Kidney epithelial cell (primary cell): ENCODE data around the gene TMPRSS11A. TPM values are rescaled to one million over a fixed set of nuclear protein-coding genes. Genes with fewer than 3 reads are reported as not detected.

Source experiments
- DNase-seq: peaks from one replicate; pipeline ENCODE4 v3.0.0-alpha.2; 2010; ENCODE audit warnings: low read depth
- H3K27me3 ChIP-seq: 2 replicates; pipeline ENCODE4 v1.6.0; 2011; ENCODE audit warnings: low read length; ENCODE audit not compliant: control insufficient read depth, insufficient read depth
- H3K36me3 ChIP-seq: 2 replicates; pipeline ENCODE4 v1.5.1; 2011; ENCODE audit warnings: low read length; ENCODE audit not compliant: control insufficient read depth, insufficient read depth
- H3K4me3 ChIP-seq: 2 replicates; pipeline ENCODE4 v1.5.1; 2011; ENCODE audit warnings: low read depth, mild to moderate bottlenecking, control low read depth, low read length
- total RNA-seq: library from RNA; depleted of rRNA; stranded (reverse); fragments of >200 nt; gene quantifications from 2 replicates; pipeline ENCODE4 v1.2.3, GENCODE V29; 2015
- TF ChIP-seq, protein P1 (sequence below): IDR thresholded peaks from 2 replicates; pipeline ENCODE4 v1.5.1; 2011; ENCODE audit warnings: mild to moderate bottlenecking, moderate library complexity, low read length, control low read depth, inconsistent platforms; ENCODE audit not compliant: insufficient read depth, poor library complexity, severe bottlenecking

Gene TMPRSS11A
- total RNA-seq, 1 donor from 2014 or later = not detected

DNA sequence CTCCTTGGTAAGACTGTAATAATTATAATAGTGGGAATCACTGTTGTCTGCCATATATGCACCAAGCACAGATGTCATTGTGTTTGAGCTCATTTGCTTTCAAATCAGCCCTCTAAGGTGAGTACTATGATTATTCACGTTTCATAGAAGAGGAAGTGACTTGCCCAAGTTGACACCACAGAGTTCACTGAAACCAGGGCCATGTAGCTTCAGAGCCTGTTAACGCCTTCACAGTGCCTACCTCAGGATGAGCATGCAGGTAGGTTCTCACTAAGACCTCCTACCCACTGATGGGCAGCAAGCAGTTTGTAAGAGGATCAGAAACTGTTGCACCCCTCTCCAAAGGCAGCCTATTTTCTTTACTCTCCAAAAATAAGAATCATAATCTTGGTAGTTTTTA is 27.4 kb downstream of the TMPRSS11A start:
- H3K36me3 ChIP-seq = no peaks in the 10 kb centered on the region
- no peaks in the 10 kb centered on the region for H3K27me3 ChIP-seq
- no peak for DNase-seq
- no peak overlapping the region for H3K4me3 ChIP-seq
- TF ChIP-seq, protein P1, sequence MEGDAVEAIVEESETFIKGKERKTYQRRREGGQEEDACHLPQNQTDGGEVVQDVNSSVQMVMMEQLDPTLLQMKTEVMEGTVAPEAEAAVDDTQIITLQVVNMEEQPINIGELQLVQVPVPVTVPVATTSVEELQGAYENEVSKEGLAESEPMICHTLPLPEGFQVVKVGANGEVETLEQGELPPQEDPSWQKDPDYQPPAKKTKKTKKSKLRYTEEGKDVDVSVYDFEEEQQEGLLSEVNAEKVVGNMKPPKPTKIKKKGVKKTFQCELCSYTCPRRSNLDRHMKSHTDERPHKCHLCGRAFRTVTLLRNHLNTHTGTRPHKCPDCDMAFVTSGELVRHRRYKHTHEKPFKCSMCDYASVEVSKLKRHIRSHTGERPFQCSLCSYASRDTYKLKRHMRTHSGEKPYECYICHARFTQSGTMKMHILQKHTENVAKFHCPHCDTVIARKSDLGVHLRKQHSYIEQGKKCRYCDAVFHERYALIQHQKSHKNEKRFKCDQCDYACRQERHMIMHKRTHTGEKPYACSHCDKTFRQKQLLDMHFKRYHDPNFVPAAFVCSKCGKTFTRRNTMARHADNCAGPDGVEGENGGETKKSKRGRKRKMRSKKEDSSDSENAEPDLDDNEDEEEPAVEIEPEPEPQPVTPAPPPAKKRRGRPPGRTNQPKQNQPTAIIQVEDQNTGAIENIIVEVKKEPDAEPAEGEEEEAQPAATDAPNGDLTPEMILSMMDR = no peak

DNA sequence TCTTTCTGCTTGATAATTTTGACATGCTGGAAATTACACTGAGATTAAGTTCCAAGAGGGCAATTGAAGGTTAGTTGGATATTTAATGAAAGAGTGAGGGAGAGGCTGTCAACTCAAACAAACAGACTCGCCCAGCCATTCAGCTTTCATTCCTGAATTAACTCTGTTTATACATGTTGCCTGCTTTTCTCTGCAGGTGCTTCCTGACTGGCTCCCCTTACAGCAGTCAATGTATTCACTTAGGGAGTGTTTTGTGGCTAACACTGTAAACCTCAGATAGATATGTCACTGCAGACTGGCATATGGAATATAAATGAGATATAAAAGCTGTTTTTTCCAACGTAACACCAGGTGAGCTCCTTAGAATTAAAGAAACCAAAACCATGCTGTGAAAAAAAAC is 28.7 kb downstream of the TMPRSS11A start:
- H3K36me3 ChIP-seq = no peaks in the 10 kb centered on the region
- TF ChIP-seq, protein P1 = no peak
- DNase-seq = no peak
- H3K4me3 ChIP-seq = no peak overlapping the region
- H3K27me3 ChIP-seq = no peaks in the 10 kb centered on the region

DNA sequence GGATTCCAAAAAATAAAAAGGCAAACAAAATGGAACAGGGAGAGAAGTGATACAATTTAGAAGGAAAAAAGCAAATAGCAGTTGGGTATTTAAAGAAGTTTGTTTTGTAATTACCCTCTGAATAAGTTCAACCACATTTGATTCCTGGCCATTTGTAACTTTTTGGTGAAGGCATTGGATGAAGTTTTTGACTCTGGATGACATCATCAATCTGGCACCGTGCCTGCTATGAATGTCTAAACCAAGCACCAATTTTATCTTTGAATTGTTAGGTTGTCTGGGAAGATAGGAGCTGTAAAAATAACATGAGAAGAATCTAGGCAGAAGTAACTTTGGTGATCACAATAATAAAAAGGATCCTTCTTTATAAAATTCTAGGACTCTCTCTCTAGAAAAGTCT is 29.5 kb downstream of the TMPRSS11A start:
- TF ChIP-seq, protein P1 = no peak

GRCh38 chr4:67933038-67933437 is 30.3 kb downstream of the TMPRSS11A start:
- Histone ChIP-seq H3K36me3 (no peaks in the 10 kb centered on the region), H3K27me3 (no peaks in the 10 kb centered on the region), H3K4me3 (no peak overlapping the region)
- TF ChIP-seq, protein P1 = no peak
- DNase-seq = no peak

More for the DNA sequence above, 29.5 kb downstream of the TMPRSS11A start:
- Histone ChIP-seq H3K36me3 (no peaks in the 10 kb centered on the region), H3K27me3 (no peaks in the 10 kb centered on the region), H3K4me3 (no peak overlapping the region)
- no peak for DNase-seq

DNA sequence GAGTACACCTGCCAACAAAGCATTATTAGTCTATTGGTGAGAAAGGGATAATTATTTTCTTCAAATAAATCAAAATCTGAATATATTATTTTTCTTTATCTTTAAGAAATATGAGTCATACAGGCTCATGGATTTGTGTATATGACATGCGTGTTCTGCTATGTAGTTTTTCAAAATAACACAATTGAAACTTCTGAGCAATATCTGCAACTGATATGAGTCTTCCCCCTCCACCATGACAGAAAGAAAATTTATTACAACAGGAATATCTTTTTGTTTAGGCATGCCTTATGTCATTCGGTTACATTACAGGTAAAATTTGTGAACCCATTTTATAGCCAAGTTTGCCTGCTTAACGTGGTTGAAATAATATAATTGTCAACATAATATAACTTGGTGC is 32.0 kb downstream of the TMPRSS11A start:
- DNase-seq = no peak
- H3K27me3 ChIP-seq = no peaks in the 10 kb centered on the region
- H3K4me3 ChIP-seq = no peak overlapping the region
- no peaks in the 10 kb centered on the region for H3K36me3 ChIP-seq
- TF ChIP-seq, protein P1 = no peak

DNA sequence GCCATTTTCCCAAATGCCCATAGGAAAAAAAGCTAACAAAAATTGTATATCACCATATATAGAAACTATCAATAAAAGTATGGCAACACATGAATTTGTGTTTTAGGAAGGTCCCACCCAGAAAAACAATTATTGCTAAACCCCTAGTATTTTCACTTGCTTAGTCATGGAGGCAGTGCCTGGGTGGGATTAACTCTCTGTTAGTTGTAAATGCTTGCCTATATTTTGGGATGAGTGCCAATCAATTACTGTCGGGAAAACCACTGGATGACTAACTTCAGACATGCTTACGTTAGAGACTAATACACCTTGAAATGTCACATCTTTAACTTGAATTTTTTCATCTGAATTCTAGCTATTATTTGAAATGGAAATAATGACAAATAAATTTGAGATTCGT is 33.9 kb downstream of the TMPRSS11A start:
- no peaks in the 10 kb centered on the region for H3K27me3 ChIP-seq
- TF ChIP-seq, protein P1 = no peak
- no peak overlapping the region for H3K4me3 ChIP-seq
- DNase-seq = peak; percentile 23
- H3K36me3 ChIP-seq = no peaks in the 10 kb centered on the region
